ENCODE data around the gene KIF13A. TPM values are rescaled to one million over a fixed set of nuclear protein-coding genes. Genes with fewer than 3 reads are reported as not detected.
"Not testable (repeated sequence)": the region's sequence is repeated elsewhere in the genome, so short reads cannot be mapped to it uniquely, and the experiment has no call there.

KIF13A gene
- total RNA-seq, 1 experiment from 2014 or later, result 12.7 TPM

DNA sequence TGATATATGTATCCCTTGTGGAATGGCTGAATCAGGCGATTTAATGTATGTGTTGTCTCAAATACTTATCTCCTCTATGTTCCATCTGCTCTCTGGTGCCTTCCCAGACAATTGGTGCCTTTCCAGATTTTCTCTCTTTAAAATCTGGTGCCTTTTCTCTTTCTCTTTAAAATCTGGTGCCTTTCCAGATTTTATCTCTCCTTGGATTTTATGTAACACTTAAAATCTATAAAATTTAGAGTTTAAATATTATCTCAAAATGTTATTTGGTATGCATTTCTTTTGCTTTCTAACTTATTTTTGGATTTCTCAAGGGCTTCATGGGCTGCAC, 116.3 kb downstream of the KIF13A start:
- DNase-seq (ENCODE audit: low spot score), result no peak

- no peak for DNase-seq (ENCODE audit: low spot score)
Measured at GRCh38 chr6:17870300-17871188, 116.9 kb downstream of the KIF13A start.

GRCh38 chr6:17869753-17870050, 117.7 kb downstream of the KIF13A start:
- no peak for DNase-seq (ENCODE audit: low spot score)

DNA sequence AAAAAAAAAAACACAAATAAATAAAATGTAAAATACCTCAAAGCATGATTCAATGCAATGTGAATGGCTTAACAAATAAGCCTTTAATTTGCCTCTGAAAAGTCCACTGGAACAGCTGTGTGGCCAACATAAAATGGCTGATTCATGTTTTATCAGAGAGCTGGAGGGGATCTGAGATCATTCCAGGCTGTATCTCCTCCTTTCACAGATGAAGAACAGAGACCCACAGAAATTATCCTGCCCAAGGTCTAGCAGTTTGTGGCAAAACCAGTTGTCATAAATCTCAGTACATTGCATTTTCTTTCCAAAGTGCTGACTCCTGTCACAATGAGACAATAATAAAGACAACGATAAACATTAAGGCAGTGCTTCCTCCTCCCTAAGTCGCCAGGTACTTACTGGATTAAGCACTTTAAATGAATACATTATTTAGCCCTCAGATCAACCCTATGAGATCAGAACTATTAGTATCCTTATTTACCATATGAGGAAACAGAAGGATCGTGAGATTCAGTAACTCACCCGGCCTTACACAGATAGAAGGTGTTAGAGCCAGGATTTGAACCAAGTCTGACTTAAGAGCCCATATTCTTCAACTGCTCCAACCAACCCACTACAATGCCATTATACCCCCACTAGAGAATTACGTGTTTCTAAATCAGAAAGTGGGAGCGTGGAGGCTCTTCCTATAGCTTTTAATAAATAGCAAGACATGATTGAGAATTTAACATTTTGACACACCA, 118.3 kb downstream of the KIF13A start:
- peak; percentile 74 for DNase-seq (ENCODE audit: low spot score)

DNA sequence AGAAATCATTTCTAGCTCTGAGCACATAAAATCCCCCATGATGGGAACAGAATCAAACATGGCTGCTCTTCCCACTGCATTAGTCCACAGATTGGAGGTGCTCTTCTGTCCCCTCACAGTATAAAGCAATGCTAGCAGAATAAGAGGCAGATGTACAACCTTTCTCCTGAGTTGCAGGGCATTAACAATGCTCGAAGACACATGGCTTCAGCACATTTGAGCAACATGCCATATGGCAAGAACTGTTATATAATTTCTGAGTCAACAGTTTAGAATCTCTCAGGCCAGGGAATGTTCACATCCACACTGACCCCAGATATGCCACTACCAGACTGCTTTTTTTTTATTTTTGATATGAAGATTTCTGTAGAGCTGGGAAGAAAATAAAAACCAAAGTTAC, 119.6 kb downstream of the KIF13A start:
- peak; percentile 68 for DNase-seq (ENCODE audit: low spot score)

- DNase-seq (ENCODE audit: low spot score), result no peak
Measured at GRCh38 chr6:17866876-17867444, 120.5 kb downstream of the KIF13A start.

- DNase-seq (ENCODE audit: low spot score), result peak; percentile 83
Measured at GRCh38 chr6:17865798-17866725, 121.4 kb downstream of the KIF13A start.

DNA sequence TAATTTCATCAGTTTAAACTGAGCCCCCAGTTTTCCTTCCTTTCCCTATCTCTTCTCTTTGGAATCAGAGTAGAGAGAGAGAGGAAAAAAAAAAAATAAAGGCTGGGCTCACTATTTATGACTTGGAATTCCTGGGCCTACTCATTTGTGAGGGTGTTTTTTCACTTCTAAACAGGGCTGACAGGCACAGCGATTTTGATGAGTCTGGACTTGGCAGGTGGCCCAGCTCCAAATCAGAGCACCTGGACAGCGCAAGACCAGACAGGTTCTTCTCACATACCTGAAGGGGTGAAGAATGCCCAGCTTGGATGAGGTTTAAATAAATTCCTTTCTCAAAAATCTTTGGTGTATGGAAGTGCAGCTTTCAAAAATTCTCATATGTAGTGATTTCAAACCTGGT, 122.2 kb downstream of the KIF13A start:
- no peak for DNase-seq (ENCODE audit: low spot score)

DNA sequence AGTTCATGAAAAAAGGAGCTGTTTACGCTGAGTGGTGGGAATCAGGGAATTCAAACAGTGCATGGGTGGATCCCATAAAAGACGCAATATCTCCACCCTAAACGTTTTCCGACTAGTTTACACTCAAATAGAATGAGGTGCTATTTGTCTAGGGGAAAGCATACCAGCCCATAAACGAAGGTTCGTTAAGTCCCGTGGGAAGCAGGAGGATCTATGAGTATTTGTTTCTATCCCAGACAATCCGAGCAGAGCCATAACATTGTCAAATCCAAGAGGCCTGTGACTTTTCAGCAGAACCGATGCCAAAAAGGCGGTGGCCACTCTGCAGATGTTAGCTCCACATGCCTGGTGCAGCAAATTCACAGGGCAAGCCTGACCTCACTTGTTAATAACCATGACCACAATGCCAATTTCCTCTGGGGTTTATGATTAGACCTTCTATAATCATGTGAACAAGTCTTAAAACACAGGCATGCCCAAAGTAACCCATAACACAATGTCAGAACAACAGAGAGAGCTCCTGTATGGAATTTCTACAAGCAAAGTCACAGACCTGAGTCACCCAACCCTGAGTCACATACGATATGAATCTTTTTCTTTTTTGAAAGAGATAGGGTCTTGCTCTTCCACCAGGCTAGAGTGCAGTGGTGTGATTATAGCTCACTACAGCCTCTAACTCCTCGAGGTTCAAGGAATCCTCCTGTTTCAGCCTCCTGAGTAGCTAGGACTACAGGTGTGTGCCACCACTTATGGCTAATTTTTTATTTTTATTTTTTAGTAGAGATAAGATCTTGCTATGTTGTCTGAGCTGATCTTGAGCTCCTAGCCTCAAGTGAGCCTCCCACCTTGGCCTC, 123.3 kb downstream of the KIF13A start:
- peak; percentile 77 for DNase-seq (ENCODE audit: low spot score)

GRCh38 chr6:17861361-17861760, 126.1 kb downstream of the KIF13A start:
- DNase-seq (ENCODE audit: low spot score), result no peak

GRCh38 chr6:17859846-17860245, 127.6 kb downstream of the KIF13A start:
- DNase-seq (ENCODE audit: low spot score), result no peak

DNA sequence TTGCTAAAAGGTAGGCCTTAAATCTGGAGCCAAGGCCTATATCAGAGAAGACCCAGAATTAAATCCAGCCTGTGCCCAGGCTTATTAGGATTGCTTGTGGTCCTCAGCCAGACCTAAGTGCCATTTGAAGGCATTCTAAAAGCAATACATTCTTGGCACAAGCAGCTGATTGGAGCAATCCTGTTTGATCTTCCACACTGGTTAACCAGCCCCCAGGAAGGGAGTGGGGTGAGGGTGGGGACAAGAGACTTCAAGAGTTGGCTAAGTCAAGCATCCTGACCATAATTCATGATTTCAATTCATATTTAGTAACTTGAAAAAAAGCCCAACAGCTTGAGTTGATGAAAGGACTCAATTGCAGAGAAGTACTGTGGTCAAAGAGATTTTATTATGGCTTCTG, 128.9 kb downstream of the KIF13A start:
- DNase-seq (ENCODE audit: low spot score), result no peak

DNA sequence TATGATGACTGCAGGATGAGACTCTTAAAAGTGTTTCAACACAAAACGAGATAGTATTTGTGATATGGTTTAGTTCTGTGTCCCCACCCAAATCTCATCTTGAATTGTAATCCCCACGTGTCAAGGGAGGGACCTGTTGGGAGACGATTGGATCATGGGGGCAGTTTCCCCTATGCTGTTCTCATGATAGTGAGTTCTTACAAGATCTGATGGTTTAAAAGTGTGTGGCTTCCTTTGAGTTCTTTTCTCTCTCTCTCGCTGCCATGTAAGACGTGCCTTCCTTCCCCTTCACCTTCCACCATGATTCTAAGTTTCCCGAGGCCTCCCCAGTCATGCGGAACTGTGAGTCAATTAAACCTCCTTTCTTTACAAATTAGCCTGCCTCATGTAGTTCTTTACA, 130.2 kb downstream of the KIF13A start:
- not testable (repeated sequence) for DNase-seq (ENCODE audit: low spot score)

DNA sequence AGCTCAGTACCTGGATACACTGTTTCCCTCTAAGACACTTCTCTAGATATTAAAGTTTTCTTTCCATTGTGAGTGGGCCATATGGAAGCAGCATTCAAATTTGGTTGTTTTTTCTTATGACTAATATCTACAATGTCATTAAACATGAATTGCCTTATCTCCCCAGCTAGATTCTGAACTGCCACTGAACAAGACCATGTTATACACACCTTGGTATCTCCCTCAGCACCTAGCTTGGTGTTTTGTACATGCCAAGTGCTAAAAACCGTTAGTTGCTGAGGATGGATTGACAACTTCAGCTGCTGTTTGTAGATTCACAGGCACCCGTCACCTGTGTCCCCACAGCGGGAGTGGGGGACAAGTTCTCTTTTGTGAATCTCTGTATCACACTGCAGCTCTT, 131.1 kb downstream of the KIF13A start:
- no peak for DNase-seq (ENCODE audit: low spot score)

- DNase-seq (ENCODE audit: low spot score), result no peak
Measured at GRCh38 chr6:17855381-17855780, 132.1 kb downstream of the KIF13A start.

DNA sequence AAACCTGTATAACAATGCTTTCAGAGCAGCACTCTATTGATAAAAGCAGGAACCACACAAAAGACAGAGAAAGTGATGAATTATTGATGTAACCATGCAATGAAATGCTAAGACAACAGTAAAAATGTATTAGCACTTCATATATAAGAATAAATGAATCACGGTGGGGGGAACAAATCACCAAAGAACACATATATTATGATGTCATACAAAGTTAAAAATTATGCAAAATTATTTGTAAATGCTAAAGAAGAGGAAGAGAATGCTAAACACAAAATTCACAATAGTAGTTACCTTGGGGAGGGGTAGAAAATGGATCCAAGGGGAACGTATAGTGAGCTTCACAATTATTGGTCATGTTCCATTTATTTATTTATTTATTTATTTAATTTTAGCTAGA, 133.9 kb downstream of the KIF13A start:
- no peak for DNase-seq (ENCODE audit: low spot score)

GRCh38 chr6:17851720-17852161, 135.7 kb downstream of the KIF13A start:
- no peak for DNase-seq (ENCODE audit: low spot score)

DNA sequence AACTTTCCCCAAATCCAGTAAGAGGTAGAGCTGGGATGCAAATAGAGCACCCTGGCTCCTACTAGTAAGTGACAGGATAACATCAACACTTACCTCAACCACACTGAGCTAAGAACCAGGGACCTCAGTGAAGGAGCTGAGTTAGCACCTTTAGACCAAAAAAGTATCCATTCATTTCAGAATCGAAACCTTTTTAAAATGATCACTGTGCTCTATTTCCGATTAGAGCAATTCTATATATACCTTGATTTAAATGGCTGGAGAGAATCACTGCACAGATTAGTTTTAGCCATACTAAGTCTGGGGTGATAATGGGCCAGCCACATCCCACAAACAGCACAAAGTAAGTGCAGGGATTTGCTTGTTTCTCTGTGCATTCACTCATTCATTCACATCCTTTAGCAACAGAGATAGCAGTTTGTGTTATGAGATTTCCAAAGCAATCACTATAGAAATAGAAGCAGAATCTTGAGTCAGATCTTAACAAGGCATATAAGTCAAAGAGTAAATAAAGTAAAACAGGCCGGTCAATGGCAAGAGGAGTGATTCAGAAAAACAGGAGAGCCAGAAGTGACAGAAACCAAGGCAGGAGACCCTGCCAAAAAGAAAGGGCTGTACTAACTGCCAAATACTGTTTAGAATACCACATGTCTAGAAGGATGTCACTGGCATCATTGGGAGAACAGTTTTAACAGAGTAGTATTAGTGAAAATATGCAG, 136.3 kb downstream of the KIF13A start:
- DNase-seq (ENCODE audit: low spot score), result no peak

GRCh38 chr6:17850281-17850680, 137.2 kb downstream of the KIF13A start:
- no peak for DNase-seq (ENCODE audit: low spot score)

GRCh38 chr6:17847203-17847760, 140.2 kb downstream of the KIF13A start:
- no peak for DNase-seq (ENCODE audit: low spot score)

Measured in H4 (cell line).